Upper lobe of right lung (tissue), 1 donor: ENCODE measurements around the gene ZKSCAN1. TPM values are rescaled to one million over a fixed set of nuclear protein-coding genes. Genes with fewer than 3 reads are reported as not detected.
"Not testable (repeated sequence)": the region's sequence is repeated elsewhere in the genome, so short reads cannot be mapped to it uniquely, and the experiment has no call there.

Source experiments
- ATAC-seq: fragments of 200-7000 bp; cut with Tn5 transposase; one replicate; pipeline ENCODE4 v1.9.1; 2020; ENCODE audit warnings: mild to moderate bottlenecking, moderate library complexity
- DNase-seq: peaks from one replicate; pipeline ENCODE4 v3.0.0-alpha.2; 2020
- H3K27ac ChIP-seq: fragments of 200-600 bp; one replicate; pipeline ENCODE4 v1.8.0; 2022
- H3K27me3 ChIP-seq: fragments of 200-600 bp; one replicate; pipeline ENCODE4 v1.8.0; 2022; ENCODE audit warnings: mild to moderate bottlenecking
- H3K36me3 ChIP-seq: fragments of 200-600 bp; one replicate; pipeline ENCODE4 v1.8.0; 2022
- H3K4me1 ChIP-seq: fragments of 200-600 bp; one replicate; pipeline ENCODE4 v1.8.0; 2022
- H3K4me3 ChIP-seq: fragments of 200-600 bp; one replicate; pipeline ENCODE4 v1.8.0; 2022; ENCODE audit warnings: mild to moderate bottlenecking
- H3K9me3 ChIP-seq: fragments of 200-600 bp; one replicate; pipeline ENCODE4 v1.8.0; 2022
- CTCF ChIP-seq: fragments of 200-600 bp; IDR thresholded peaks from one replicate; pipeline ENCODE4 v1.8.0; 2022; ENCODE audit warnings: antibody characterized with exemption
- intact Hi-C: fragments of 100-400 bp; cut with DNase I; formaldehyde crosslinking; loops from one replicate; pipeline ENCODE4 v1.11.0; 2022
- total RNA-seq: library from RNA; stranded (reverse); fragmentation: NEBNext Ultra II Directional; extraction: Animal tissue kit (Norgen Biotek cat#: 25700); gene quantifications from one replicate; pipeline ENCODE4 v1.2.1, GENCODE V29; 2021
- donor health status: DM: no; HTN: yes; CAD: no; lungs with severe emphysema.

Gene ZKSCAN1
- total RNA-seq, 1 donor from 2014 or later, result 57.5 TPM

- peak; percentile 45 for TF ChIP-seq CTCF
- peak overlapping the region; percentile 52 for H3K4me3 ChIP-seq
- DNase-seq, result peak; percentile 76
- H3K4me1 ChIP-seq, result peaks cover 11% of the 10 kb centered on the region
- peak; percentile 85 for ATAC-seq
- no peaks in the 10 kb centered on the region for H3K36me3 ChIP-seq
- intact Hi-C loops, result no loop called here
- no peaks in the 10 kb centered on the region for H3K9me3 ChIP-seq
- H3K27ac ChIP-seq, result peak overlapping the region; percentile 88
- H3K27me3 ChIP-seq, result no peaks in the 10 kb centered on the region
These were observed 17.8 kb upstream of the ZKSCAN1 start for GRCh38 chr7:99997545-99998137.

DNA sequence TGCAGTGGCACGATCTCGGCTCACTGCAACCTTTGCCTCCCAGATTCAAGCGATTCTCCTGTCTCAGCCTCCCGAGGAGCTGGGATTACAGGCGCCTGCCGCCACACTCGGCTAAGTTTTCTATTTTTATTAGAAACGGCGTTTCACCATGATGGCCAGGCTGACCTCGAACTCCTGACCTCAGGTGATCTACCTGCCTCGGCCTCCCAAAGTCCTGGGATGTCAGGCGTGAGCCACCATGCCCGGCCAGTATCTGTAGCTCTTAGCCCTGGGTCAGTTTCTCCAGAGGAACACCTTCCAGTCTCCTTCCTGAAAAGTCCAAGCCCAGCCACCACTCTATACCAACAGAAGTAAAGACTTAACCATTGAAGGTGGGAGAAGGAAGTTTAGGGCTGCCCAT, 15.2 kb upstream of the ZKSCAN1 start:
- intact Hi-C loops, result no loop called here
- H3K27me3 ChIP-seq, result no peaks in the 10 kb centered on the region
- no peak for DNase-seq
- H3K36me3 ChIP-seq, result no peaks in the 10 kb centered on the region
- no peak for ATAC-seq
- peaks cover 9% of the 10 kb centered on the region for H3K4me1 ChIP-seq
- no peak for TF ChIP-seq CTCF
- H3K4me3 ChIP-seq, result no peak overlapping the region
- H3K27ac ChIP-seq, result no peak overlapping the region
- H3K9me3 ChIP-seq, result no peaks in the 10 kb centered on the region

GRCh38 chr7:100003711-100004661, 11.4 kb upstream of the ZKSCAN1 start:
- TF ChIP-seq CTCF, result no peak
- DNase-seq (peak; percentile 81), ATAC-seq (peak; percentile 98)
- intact Hi-C loops, result no loop called here
- Histone ChIP-seq H3K4me1 (peaks cover 11% of the 10 kb centered on the region), H3K9me3 (no peaks in the 10 kb centered on the region), H3K27me3 (no peaks in the 10 kb centered on the region), H3K27ac (no peak overlapping the region), H3K4me3 (no peak overlapping the region), H3K36me3 (no peaks in the 10 kb centered on the region)

DNA sequence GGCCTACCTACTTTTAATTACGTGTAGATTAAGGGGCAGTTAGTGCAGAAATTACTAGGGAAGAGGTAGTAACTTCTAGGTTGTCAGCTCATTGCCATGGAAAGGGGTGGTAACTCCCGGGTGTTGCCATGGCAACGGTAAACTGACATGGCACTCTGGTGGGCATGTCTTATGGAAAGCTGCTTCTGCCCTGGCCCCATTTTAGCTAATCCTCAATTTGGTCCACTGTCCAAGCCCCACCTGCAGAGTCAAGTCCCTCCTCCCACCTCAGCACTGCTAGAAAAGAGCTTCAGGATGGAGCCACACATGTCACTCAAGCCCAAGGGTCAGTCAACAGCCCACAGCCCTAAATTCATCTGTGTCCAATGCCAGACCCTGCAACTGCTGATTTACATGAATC, 7.5 kb upstream of the ZKSCAN1 start:
- Histone ChIP-seq H3K36me3 (no peaks in the 10 kb centered on the region), H3K27me3 (no peaks in the 10 kb centered on the region), H3K27ac (no peak overlapping the region), H3K4me3 (no peak overlapping the region), H3K9me3 (no peaks in the 10 kb centered on the region), H3K4me1 (peaks cover 11% of the 10 kb centered on the region)
- DNase-seq (no peak), ATAC-seq (no peak)
- TF ChIP-seq CTCF, result no peak
- intact Hi-C loops, result no loop called here

- Histone ChIP-seq H3K27ac (no peak overlapping the region), H3K4me3 (no peak overlapping the region), H3K4me1 (peaks cover 10% of the 10 kb centered on the region), H3K27me3 (no peaks in the 10 kb centered on the region), H3K36me3 (no peaks in the 10 kb centered on the region), H3K9me3 (no peaks in the 10 kb centered on the region)
- TF ChIP-seq CTCF, result no peak
- ATAC-seq (no peak), DNase-seq (no peak)
- intact Hi-C loops, result no loop called here
These were observed 6.9 kb upstream of the ZKSCAN1 start for GRCh38 chr7:100008525-100008924.

GRCh38 chr7:100009952-100010351, 5.4 kb upstream of the ZKSCAN1 start:
- intact Hi-C loops, H3K36me3 ChIP-seq, H3K9me3 ChIP-seq, H3K27me3 ChIP-seq, H3K27ac ChIP-seq, DNase-seq, H3K4me1 ChIP-seq, H3K4me3 ChIP-seq, ATAC-seq: not testable (repeated sequence)
